CD8-positive, alpha-beta memory T cell (primary cell): ENCODE measurements around the gene PRR23B. TPM values are rescaled to one million over a fixed set of nuclear protein-coding genes. Genes with fewer than 3 reads are reported as not detected.

Experiments used
- polyA plus RNA-seq: library from polyadenylated mRNA; unstranded; fragments of 300-500 nt; fragmentation: Illumina TruSeq; gene quantifications from one replicate; pipeline ENCODE4 v1.2.3, GENCODE V29; 2021
- total RNA-seq, 2 experiments: library from RNA; stranded (reverse); gene quantifications; one replicate each; pipeline ENCODE4 v1.2.3, GENCODE V29; 2021

PRR23B gene
- total and polyA plus RNA-seq, 3 experiments from 2014 or later = not detected

Other genes starting within 250 kb of the PRR23B start
- 10 to 100 TPM; 17.3 to 17.6 TPM for gene PIK3CB, start 186.0 kb downstream of the PRR23B start, total RNA-seq
- gene PIK3CB, start 186.0 kb downstream of the PRR23B start, polyA plus RNA-seq = 17.1 TPM
- not detected for gene FOXL2, start 73.8 kb downstream of the PRR23B start, total RNA-seq
- not detected for gene FOXL2, start 73.8 kb downstream of the PRR23B start, polyA plus RNA-seq
- gene FOXL2NB, start 73.7 kb downstream of the PRR23B start, total RNA-seq = not detected
- not detected for gene FOXL2NB, start 73.7 kb downstream of the PRR23B start, polyA plus RNA-seq
- not detected for gene PRR23A, start 14.7 kb downstream of the PRR23B start, total RNA-seq
- not detected for gene PRR23A, start 14.7 kb downstream of the PRR23B start, polyA plus RNA-seq
- gene PRR23C, start 24.0 kb upstream of the PRR23B start, total RNA-seq = not detected
- not detected for gene PRR23C, start 24.0 kb upstream of the PRR23B start, polyA plus RNA-seq